GM18867 (cell line): ENCODE results near the gene PTOV1.

Source experiments
- ATAC-seq: cut with Tn5 transposase; IDR thresholded peaks from one replicate; pipeline ENCODE4 v1.9.1; 2021; ENCODE audit warnings: mild to moderate bottlenecking, moderate library complexity; ENCODE audit not compliant: unreplicated experiment

Gene PTOV1

DNA sequence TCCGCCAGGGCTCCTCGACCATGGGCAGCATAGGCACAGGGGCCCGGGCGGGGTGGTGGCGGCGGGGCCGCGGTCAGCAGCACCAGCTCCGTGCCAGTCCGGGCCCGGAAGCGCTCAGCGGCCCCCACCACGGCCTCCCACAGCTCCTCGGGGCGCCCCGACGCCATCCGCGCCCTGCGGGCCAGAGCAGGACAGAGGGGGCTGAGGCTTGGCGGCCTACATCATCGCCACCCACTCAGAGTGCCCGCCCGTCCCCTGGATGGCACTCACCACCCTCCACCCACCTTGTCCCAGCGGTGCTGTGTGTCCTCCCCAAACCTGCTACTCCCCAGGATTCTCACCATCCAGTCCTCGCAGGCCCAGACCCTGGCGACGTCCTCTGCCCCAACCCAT, 22.2 kb downstream of the PTOV1 start:
- no peak for ATAC-seq

GRCh38 chr19:49873834-49874233, 22.9 kb downstream of the PTOV1 start:
- ATAC-seq = no peak

GRCh38 chr19:49874503-49875157, 23.7 kb downstream of the PTOV1 start:
- no peak for ATAC-seq

DNA sequence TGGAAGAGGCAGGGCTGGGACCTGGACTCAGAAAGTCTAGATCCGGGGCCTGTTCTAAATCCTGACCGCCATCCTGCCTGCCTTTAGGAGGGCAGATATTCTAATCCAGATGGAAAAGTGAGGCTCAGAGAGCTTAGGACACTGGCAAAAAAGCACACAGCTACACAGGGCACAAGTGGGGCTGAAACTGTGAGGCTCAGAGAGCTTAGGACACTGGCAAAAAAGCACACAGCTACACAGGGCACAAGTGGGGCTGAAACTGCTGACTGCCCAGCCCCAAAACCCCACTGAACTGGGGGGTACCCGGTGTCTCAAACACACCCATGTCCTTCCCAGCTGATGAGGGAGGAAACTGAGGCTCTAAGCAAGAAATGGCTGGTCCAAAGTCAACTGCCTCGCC, 24.2 kb downstream of the PTOV1 start:
- no peak for ATAC-seq

- no peak for ATAC-seq
Observed at GRCh38 chr19:49875857-49876421, 25.0 kb downstream of the PTOV1 start.

DNA sequence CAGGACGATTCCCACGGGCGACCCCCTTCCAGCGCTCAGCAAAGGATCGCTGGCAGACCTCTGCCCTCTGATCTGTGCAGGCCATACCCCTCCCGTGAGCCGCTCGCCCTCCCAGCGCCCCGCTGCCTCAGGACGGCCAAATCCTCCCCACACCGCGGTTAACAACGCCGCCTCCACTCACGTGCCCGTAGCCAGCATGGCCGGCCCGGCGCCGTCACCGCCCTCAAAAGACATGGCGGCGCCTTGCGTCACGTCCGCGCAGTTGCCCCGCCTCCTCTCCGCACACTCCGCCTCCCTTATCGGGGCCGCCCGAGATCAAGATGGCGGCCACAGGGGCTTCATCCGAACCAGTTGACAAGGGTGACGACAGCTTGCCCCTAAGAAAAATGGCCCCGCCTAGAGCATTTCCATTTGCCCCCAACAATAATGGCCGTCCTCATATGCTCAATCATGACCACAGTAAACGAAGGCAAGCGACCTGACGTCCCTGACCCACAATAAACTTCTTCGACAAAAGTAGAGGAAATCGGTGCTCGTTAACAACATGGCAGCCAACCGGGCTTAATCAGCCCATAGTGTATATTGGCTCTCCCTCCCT, 25.6 kb downstream of the PTOV1 start:
- peak; percentile 47 for ATAC-seq

DNA sequence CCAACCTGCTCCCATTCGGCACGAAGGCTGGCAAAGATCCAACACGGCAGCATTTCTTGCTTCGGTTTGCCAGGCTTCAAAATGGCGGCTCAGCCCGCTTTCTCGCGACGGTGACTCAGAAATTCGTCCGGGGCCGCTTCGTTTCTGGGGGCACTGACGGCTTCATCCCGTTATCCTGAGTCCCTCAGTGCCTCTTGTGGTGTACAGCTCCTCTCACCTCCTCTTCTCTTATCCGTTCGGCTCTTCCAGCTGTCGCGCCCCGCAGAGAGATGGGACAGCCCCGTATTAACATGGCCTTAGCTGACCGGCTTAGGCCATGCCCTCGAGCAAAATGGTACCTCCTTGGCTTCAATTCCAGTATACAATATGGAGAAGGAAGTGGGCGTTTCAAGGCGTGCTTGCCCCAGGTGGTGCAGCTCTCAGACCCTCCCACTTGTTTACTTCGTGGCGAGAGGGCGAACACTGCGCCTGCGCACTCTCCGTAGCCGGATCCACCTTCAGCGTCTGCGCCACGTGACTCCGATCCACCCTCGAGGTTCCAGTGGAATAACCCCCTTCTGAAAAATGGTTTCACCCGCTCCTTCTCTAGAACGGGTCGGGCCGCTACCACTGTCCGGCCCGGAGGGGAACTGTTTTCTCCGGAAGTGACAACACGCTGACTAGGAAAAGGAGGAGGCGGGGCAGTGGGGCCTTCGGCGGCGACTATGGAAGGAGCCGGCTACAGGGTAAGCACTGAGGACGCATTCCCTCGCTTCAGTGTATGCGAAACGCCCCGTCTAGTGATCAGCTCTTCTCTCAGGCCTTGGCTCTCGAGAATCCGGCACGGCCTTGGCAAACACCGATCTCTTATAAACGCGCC, 26.3 kb downstream of the PTOV1 start, which contains the start of the genes AKT1S1 and TBC1D17:
Gene AKT1S1 (minus strand): TSS at position 336 of the 859 bp plus-strand sequence. CDS start 4,060 bp downstream, outside the sequence.
Gene TBC1D17 (plus strand): TSS at position 683 of the 859 bp plus-strand sequence. CDS start 22 bp downstream, at position 705.
- ATAC-seq = peak; percentile 58

DNA sequence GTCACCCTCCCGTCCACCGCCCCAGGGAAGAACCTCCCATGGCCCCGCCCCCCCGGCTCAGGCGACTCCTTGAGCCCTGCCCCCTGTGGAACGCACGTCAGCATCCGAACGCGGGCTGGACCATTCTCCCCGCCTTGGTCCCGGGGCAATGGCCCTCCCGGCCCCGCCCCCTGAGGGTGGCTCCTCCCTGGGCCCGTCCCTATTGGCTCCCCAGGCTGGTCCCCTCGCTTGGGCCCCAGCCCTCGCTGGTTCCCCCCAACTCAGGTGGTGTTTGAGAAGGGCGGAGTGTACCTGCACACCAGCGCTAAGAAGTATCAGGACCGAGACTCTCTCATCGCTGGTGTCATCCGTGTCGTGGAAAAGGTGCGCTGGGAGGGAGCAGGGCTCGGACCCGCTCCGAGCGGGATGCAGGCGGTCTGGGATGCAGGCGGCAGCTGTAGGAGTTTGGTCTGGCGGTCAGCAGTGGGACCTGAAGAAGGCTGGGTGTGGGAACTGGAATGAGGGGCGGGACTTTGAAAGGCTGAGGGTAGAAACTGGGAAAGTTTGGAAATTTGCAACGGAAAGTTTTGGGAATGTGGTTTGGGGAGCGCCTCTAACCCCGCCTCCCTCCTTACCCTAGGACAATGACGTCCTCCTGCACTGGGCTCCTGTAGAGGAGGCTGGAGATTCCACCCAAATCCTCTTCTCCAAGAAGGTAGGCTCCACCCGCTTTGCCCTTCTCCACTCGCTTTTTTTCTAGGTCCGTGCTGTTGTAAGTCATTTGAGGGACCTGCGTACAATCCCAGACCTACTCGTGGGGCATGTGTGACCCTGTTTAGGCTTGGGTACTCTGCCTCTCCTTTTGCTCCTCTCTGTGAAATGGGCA, 27.2 kb downstream of the PTOV1 start:
- ATAC-seq = peak; percentile 42

DNA sequence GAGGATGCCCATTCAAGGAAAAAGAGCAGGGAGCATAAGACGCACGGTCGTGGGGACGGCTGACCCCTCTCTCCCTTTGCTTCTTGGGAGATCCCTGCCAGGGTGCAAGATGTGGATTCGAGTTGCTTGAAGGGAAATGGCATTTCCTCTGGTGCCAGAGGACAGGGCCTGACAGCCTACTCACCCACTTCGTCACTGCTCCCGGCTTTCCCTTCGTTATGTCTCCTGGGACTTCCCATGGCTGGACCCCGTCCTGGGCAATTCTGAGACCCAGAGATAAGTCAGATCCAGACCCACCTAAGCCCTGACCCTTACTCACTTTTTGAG, 27.7 kb downstream of the PTOV1 start:
- ATAC-seq = no peak

DNA sequence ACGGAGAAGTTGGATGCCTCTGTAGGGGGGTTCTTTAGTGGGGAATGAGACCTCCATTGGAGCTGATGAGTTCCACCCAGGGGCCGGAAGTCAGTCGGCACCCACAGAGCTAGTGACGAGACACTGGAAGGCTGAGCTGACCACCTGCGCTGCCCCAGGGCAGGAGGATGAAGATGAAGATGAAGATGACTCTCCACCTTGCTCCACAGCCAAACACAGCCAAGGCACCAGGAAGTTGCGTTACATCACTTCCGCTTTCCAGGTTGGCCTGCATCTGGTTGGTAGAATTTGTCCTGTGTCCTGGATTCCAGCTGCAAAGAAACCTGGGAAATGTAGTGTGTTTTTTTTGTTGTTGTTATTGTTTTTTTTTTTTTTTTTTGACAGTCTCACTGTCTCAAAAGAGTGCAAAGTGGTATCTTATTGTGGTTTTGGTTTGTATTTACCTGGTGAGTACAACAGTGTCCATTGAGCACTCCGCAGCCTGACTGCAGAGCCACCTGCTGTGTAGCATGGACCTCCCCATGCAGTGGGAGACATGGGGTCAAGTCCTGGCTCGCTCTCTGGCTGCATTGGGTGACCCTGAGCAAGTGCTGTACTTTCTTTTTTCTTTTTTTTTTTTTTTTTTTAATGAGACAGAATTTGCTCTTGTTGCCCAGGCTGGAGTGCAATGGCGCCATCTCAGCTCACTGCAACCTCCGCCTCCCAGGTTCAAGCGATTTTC, 28.4 kb downstream of the PTOV1 start:
- no peak for ATAC-seq

DNA sequence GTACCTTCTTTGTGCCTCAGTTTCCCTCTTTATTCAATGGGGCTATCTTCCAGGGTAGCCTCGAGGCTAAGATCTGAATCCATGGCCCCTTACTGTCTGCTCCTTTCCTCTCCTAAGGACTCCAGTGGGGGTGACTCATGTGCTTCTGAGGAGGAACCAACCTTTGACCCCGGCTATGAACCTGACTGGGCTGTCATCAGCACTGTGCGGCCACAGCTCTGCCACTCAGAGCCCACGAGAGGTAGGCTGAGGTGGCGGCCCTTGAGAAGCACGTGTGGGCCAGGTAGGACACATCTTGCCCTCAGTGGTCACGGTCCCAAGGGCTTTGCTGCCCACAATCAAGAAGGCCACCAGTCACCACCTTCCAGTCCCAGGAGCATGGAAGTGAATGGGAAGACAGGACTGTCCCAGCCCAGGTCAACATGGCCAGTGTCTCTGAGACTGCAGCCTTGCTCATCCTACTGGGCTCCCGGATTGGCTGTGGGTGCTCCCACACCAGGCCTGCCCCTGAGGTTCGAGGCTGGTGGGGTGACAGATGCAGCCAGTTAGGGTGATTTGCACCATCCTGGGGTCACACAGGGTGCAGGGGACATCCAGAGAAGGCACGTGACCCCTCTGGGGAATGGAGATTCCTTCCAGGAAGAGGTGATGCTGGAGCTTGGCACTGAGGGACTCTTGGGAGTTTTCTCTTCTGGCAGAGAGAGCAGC, 29.4 kb downstream of the PTOV1 start:
- no peak for ATAC-seq

DNA sequence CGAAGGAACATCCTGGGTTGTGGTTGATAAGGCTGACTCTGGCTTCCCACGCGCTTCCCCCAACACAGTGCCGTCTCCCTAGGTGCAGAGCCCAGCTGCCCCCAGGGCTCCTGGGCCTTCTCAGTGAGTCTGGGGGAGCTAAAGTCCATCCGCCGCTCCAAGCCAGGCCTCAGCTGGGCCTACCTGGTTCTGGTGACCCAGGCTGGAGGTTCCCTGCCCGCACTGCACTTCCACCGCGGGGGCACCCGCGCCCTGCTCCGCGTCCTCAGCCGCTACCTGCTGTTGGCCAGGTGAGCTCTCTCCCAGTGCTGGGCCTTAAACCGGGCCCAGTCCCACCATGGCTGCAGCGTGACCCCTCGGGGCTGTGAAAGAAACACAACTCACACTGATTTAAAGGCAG, 30.2 kb downstream of the PTOV1 start:
- no peak for ATAC-seq

GRCh38 chr19:49881672-49882394, 30.9 kb downstream of the PTOV1 start:
- ATAC-seq = no peak

DNA sequence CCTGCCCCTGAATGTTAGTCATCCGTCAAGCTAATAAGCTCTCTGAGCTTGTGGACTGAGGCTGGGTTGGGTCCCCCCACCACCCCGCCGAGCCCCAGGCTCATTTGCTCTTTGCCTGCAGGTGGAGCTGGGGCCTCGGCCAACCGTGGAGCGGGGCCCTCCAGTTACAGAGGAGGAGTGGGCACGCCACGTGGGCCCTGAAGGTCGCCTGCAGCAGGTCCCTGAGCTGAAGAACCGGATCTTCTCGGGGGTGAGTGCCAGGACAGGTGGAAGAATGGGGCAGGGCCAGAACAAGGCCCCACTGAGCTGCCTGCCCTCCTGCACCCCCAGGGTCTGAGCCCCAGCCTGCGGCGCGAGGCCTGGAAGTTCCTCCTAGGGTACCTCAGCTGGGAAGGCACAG, 31.7 kb downstream of the PTOV1 start:
- no peak for ATAC-seq

- no peak for ATAC-seq
Observed at GRCh38 chr19:49883094-49883493, 32.1 kb downstream of the PTOV1 start.

DNA sequence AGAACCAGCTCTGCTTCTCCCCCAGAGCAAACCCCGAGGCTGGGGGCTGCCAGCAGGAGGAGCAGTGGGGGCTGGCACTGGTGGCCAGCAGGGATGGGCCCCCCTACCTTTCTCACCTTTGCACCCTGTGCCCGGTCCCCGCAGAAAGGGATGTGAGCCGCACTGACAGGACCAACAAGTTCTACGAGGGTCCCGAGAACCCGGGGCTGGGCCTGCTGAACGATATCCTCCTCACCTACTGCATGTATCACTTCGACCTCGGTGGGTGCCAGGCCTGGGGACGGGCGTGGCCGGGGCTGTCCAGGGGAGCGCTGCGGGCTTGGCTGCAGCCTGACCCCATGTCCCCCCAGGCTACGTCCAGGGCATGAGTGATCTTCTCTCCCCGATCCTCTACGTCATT, 33.1 kb downstream of the PTOV1 start:
- ATAC-seq = no peak

DNA sequence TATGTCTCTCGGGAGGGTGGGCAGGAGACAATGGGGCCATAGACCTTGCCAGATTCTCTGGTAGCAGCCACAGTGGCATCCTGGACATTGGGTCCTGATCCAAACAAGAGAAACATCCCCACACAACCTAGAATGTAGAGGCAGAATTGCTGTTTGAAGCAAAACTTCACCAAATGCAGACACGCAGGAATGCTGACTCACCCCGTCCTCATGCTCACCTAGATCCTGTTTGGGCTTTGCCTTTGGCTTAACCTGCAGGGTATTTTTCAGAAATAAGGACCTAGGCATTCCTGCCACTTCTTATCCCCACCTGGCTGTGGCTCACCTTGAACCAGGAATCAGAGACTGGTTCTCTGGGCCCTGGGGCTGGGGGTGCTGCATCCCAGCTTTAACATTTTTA, 33.8 kb downstream of the PTOV1 start:
- no peak for ATAC-seq

GRCh38 chr19:49887037-49887664, 36.2 kb downstream of the PTOV1 start:
- no peak for ATAC-seq
